RWPE1 (cell line): Measurements from ENCODE around the gene FBXL2.

Experiments
- CTCF ChIA-PET: fragments of 350-600 bp; sonication (Branson Sonifier 250); formaldehyde crosslinking; extraction: SDS; loops from one replicate; lab custom pipeline; 2021; lab: Yijun Ruan, JAX
- POLR2A ChIA-PET: fragments of 400-600 bp; formaldehyde crosslinking; extraction: SDS; loops from one replicate; lab custom pipeline; 2020; ENCODE audit warnings: antibody characterized with exemption; ENCODE audit not compliant: low non-redundant PET; lab: Yijun Ruan, JAX
- DNase-seq: peaks from one replicate; pipeline ENCODE4 v3.0.0; 2012; ENCODE audit warnings: low spot score
- H3K27ac ChIP-seq: fragments of 450-650 bp; 2 replicates; pipeline ENCODE4 v1.5.1; 2017
- TF ChIP-seq, protein P1 (sequence below): fragments of 450-650 bp; conservative IDR thresholded peaks from 2 replicates; pipeline ENCODE4 v1.5.1; 2017; ENCODE audit warnings: low read depth, mild to moderate bottlenecking

FBXL2 gene

GRCh38 chr3:33269385-33269784 is 7.9 kb upstream of the FBXL2 start:
- TF ChIP-seq, protein P1, sequence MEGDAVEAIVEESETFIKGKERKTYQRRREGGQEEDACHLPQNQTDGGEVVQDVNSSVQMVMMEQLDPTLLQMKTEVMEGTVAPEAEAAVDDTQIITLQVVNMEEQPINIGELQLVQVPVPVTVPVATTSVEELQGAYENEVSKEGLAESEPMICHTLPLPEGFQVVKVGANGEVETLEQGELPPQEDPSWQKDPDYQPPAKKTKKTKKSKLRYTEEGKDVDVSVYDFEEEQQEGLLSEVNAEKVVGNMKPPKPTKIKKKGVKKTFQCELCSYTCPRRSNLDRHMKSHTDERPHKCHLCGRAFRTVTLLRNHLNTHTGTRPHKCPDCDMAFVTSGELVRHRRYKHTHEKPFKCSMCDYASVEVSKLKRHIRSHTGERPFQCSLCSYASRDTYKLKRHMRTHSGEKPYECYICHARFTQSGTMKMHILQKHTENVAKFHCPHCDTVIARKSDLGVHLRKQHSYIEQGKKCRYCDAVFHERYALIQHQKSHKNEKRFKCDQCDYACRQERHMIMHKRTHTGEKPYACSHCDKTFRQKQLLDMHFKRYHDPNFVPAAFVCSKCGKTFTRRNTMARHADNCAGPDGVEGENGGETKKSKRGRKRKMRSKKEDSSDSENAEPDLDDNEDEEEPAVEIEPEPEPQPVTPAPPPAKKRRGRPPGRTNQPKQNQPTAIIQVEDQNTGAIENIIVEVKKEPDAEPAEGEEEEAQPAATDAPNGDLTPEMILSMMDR: no peak
- CTCF ChIA-PET: no interaction called here
- H3K27ac ChIP-seq: no peak overlapping the region
- no peak for DNase-seq
- POLR2A ChIA-PET: no interaction called here

DNA sequence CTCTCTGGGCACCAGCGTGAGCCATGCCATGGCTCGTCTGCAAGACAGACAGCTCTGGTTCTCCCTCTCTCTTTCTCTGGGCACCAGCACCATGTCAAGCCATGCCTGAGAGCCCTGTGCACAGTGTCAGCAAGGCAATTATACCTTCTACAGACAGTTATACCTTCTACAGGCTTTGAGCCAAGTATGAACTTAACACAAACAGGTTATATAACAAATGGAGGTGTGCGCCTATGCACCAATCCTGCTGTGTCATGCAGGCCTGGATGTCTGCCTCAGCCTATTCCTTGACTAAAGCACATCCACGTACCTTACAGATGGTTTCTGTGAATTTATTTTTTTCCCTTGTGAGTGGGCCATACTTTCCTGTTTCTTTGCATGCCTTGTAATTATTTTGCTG is 5.9 kb upstream of the FBXL2 start:
- TF ChIP-seq, protein P1: no peak
- no peak overlapping the region for H3K27ac ChIP-seq
- DNase-seq: no peak
- CTCF ChIA-PET: interaction anchor here (0.7 kb wide), 1 partner anchor 68 kb away, joined by 3 read pairs; no protein-coding TSS in a partner anchor
- POLR2A ChIA-PET: no interaction called here

GRCh38 chr3:33273628-33274027 is 3.6 kb upstream of the FBXL2 start:
- DNase-seq: no peak
- POLR2A ChIA-PET: no interaction called here
- CTCF ChIA-PET: no interaction called here
- TF ChIP-seq, protein P1: no peak
- no peak overlapping the region for H3K27ac ChIP-seq

DNA sequence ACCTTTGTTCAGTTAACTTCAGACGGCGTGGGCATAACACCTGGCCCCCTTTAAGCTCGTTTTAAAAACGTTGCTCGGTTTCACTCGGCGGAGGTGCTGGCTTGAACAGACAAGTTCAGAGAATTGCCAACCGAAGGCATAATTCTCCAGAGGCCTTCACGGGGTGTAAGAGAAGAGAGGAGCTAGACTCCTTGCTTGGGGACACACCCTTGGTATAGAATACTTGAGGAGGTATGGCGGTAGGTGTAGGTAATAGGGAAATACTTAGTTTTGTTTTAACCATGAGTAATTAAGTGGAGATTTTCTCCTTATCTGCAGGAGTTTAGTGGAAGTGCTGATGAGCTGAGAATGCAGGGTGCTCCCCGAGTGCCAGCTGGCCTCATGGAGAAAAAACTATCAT is 921 bp downstream of the FBXL2 start:
- DNase-seq: peak; percentile 6
- CTCF ChIA-PET: no interaction called here
- TF ChIP-seq, protein P1: no peak
- H3K27ac ChIP-seq: no peak overlapping the region
- POLR2A ChIA-PET: interaction anchor here (1.7 kb wide), 1 partner anchor 22 kb away, joined by 4 read pairs; no protein-coding TSS in a partner anchor

DNA sequence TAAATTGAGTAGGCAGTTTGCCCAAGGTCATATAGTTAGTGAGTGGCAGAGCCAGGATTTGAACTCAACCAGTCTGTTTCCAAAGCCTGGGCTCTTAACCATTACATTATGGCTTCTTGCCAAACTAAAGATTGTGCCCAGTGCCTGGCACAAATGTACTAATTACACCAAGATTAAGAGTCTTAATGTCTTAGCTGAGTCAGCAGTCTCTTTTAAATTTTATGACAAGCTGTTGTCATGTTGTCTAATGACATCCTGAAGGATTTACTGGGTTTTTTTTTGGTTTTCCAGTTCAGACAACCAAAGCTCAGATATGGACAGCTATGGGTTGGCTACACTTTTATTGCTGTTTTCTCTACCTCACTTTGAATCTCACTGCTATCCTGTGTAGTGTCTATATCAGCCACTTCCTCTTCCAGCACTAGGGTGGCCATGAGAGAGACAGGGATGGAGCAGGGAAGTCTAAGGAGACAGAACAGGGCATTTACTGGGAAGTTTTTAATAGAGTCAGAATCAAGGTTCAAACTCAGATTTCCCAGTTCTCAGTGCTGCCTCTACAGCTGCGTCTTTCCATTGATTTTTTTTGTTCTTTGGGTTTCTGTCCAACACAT is 10.5 kb downstream of the FBXL2 start:
- DNase-seq: no peak
- TF ChIP-seq, protein P1: no peak
- POLR2A ChIA-PET: no interaction called here
- CTCF ChIA-PET: interaction anchor here (0.6 kb wide), 1 partner anchor 430 kb away, joined by 5 read pairs; no protein-coding TSS in a partner anchor
- no peak overlapping the region for H3K27ac ChIP-seq

DNA sequence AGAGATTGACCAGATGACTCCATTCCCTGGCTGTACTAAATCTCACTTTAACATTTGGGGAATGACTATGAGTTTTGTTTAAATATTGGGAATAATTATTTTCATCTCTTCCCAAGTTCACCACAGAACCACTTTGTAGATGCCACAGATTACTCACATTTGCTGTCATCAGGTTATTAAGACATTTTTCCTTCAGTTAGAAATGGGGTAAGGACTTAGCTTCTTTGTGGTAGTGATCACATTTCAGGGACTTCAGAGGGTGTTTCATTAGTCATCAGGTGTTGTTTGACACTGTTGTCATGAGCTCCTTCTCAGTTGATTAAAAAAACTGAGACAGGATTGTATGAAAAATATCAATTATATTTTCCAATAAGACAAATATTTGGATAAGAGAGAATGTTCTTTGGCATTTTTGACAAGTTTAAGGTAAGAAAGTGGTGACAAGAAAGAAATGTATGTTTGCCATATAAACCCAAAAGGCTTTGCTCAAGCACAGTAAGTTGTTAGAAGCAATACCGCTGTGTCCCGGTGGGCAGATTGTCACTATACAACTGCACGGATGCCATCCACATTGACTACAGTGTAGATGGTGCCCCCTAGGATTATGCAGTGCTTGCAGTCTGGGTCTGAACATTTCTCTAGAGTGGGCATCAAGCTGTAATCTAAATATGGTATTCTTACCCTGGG is 22.3 kb downstream of the FBXL2 start:
- TF ChIP-seq, protein P1: no peak
- H3K27ac ChIP-seq: peak overlapping the region; percentile 75
- POLR2A ChIA-PET: interaction anchor here (1.4 kb wide), 1 partner anchor 21 kb away, joined by 4 read pairs; no protein-coding TSS in a partner anchor
- peak; percentile 35 for DNase-seq
- CTCF ChIA-PET: interaction anchor here (0.5 kb wide), 1 partner anchor 215 kb away, joined by 4 read pairs; no protein-coding TSS in a partner anchor
